Measurements from ENCODE around the gene XRCC4. TPM values are rescaled to one million over a fixed set of nuclear protein-coding genes. Genes with fewer than 3 reads are reported as not detected.

XRCC4 gene
- total RNA-seq, 1 experiment from 2014 or later, result 24.6 TPM

GRCh38 chr5:83222906-83223305 lies 145.6 kb downstream of the XRCC4 start:
- TF ChIP-seq TCF7L2 (IDR thresholded peaks at IDR 0.05; ENCODE audit: borderline replicate concordance, extremely low read depth, insufficient read depth, insufficient read length) (no peak), EZH2phosphoT487 (IDR thresholded peaks at IDR 0.05; ENCODE audit: borderline replicate concordance) (no peak), EZH2 (IDR thresholded peaks at IDR 0.05) (no peak), ZNF274 (IDR thresholded peaks at IDR 0.05; ENCODE audit: low read depth, low read length) (no peak), JUND (IDR thresholded peaks at IDR 0.05) (no peak)
- TF ChIP-seq, protein P1, sequence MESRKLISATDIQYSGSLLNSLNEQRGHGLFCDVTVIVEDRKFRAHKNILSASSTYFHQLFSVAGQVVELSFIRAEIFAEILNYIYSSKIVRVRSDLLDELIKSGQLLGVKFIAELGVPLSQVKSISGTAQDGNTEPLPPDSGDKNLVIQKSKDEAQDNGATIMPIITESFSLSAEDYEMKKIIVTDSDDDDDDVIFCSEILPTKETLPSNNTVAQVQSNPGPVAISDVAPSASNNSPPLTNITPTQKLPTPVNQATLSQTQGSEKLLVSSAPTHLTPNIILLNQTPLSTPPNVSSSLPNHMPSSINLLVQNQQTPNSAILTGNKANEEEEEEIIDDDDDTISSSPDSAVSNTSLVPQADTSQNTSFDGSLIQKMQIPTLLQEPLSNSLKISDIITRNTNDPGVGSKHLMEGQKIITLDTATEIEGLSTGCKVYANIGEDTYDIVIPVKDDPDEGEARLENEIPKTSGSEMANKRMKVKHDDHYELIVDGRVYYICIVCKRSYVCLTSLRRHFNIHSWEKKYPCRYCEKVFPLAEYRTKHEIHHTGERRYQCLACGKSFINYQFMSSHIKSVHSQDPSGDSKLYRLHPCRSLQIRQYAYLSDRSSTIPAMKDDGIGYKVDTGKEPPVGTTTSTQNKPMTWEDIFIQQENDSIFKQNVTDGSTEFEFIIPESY (IDR thresholded peaks at IDR 0.05; ENCODE audit: extremely low read depth, insufficient replicate concordance, low read length), result no peak
- no peak overlapping the region for H3K4me3 ChIP-seq (replicated peaks in 1 of 2; ENCODE audit: low read depth in 1 of 2, low read length in 2 of 2)
- H3K4me2 ChIP-seq (ENCODE audit: low read length), result no peak overlapping the region
- CTCF ChIA-PET, result no interaction called here
- POLR2A ChIA-PET, result no interaction called here
- no peaks in the 10 kb centered on the region for H3K36me3 ChIP-seq (ENCODE audit: control insufficient read depth in 1 of 2, insufficient read depth in 2 of 2, low read length in 2 of 2)
- H3K27ac ChIP-seq (ENCODE audit: low read depth, low read length), result no peak overlapping the region
- H3K9ac ChIP-seq (ENCODE audit: low read length), result no peak overlapping the region
- BruUV-seq (replicated peaks), result no TSS peak
- no peaks in the 10 kb centered on the region; the same call in 1 of the 2 replicates for H4K20me1 ChIP-seq (ENCODE audit: insufficient read depth)
- no peak for DNase-seq (ENCODE audit: low read depth, low spot score)
- no peaks in the 10 kb centered on the region for H3K79me2 ChIP-seq (ENCODE audit: insufficient read depth, low read length)
- H3K27me3 ChIP-seq (ENCODE audit: insufficient read depth, low read length), result no peaks in the 10 kb centered on the region
- RAD21 ChIA-PET (ENCODE audit: low non-redundant PET in 1 of 2, low total read pairs in 2 of 2, uncharacterized antibody in 2 of 2, unreplicated experiment in 2 of 2), result no interaction called here
- intact Hi-C loops (cut with micrococcal nuclease), result no loop called here
- H3K9me2 ChIP-seq (ENCODE audit: insufficient read depth), result no peaks in the 10 kb centered on the region
- ATAC-seq, result no peak
- no peak overlapping the region for H2AFZ ChIP-seq (ENCODE audit: low read depth, low read length, poor library complexity, severe bottlenecking)
- no peaks in the 10 kb centered on the region for H3K9me3 ChIP-seq (ENCODE audit: control insufficient read depth in 1 of 2, insufficient read depth in 1 of 2, low read depth in 1 of 2, low read length in 2 of 2)
- H3K4me1 ChIP-seq (ENCODE audit: control insufficient read depth in 1 of 2, insufficient read depth in 2 of 2, low read length in 2 of 2), result no peaks in the 10 kb centered on the region

GRCh38 chr5:83227611-83228010 lies 150.3 kb downstream of the XRCC4 start:
- H3K9ac ChIP-seq (ENCODE audit: low read length), result no peak overlapping the region
- BruUV-seq (replicated peaks), result no TSS peak
- H3K27ac ChIP-seq (ENCODE audit: low read depth, low read length), result no peak overlapping the region
- ChIA-PET POLR2A (no interaction called here), RAD21 (ENCODE audit: low non-redundant PET in 1 of 2, low total read pairs in 2 of 2, uncharacterized antibody in 2 of 2, unreplicated experiment in 2 of 2) (no interaction called here), CTCF (no interaction called here)
- no peak overlapping the region for H2AFZ ChIP-seq (ENCODE audit: low read depth, low read length, poor library complexity, severe bottlenecking)
- DNase-seq (ENCODE audit: low read depth, low spot score), result no peak
- intact Hi-C loops (cut with micrococcal nuclease), result no loop called here
- no peaks in the 10 kb centered on the region for H4K20me1 ChIP-seq (ENCODE audit: insufficient read depth)
- no peaks in the 10 kb centered on the region for H3K36me3 ChIP-seq (ENCODE audit: control insufficient read depth in 1 of 2, insufficient read depth in 2 of 2, low read length in 2 of 2)
- no peak overlapping the region for H3K4me3 ChIP-seq (replicated peaks in 1 of 2; ENCODE audit: low read depth in 1 of 2, low read length in 2 of 2)
- no peaks in the 10 kb centered on the region for H3K79me2 ChIP-seq (ENCODE audit: insufficient read depth, low read length)
- no peaks in the 10 kb centered on the region for H3K27me3 ChIP-seq (ENCODE audit: insufficient read depth, low read length)
- H3K4me1 ChIP-seq (ENCODE audit: control insufficient read depth in 1 of 2, insufficient read depth in 2 of 2, low read length in 2 of 2), result no peaks in the 10 kb centered on the region
- no peak for ATAC-seq
- no peaks in the 10 kb centered on the region for H3K9me3 ChIP-seq (ENCODE audit: control insufficient read depth in 1 of 2, insufficient read depth in 1 of 2, low read depth in 1 of 2, low read length in 2 of 2)
- no peaks in the 10 kb centered on the region for H3K9me2 ChIP-seq (ENCODE audit: insufficient read depth)
- H3K4me2 ChIP-seq (ENCODE audit: low read length), result no peak overlapping the region
- TF ChIP-seq, protein P2, sequence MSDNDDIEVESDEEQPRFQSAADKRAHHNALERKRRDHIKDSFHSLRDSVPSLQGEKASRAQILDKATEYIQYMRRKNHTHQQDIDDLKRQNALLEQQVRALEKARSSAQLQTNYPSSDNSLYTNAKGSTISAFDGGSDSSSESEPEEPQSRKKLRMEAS (IDR thresholded peaks at IDR 0.05), result no peak
- no peak for TF ChIP-seq ZNF274 (IDR thresholded peaks at IDR 0.05; ENCODE audit: low read depth, low read length)
- TF ChIP-seq JUND (IDR thresholded peaks at IDR 0.05), result no peak
- no peak for TF ChIP-seq SIN3A (IDR thresholded peaks at IDR 0.05; ENCODE audit: low read depth)
- no peak for TF ChIP-seq POLR2AphosphoS5 (IDR thresholded peaks at IDR 0.05; ENCODE audit: low read depth, low read length)
- TF ChIP-seq EGR1 (IDR thresholded peaks at IDR 0.05; ENCODE audit: low read depth), result no peak
- TF ChIP-seq, protein P3, sequence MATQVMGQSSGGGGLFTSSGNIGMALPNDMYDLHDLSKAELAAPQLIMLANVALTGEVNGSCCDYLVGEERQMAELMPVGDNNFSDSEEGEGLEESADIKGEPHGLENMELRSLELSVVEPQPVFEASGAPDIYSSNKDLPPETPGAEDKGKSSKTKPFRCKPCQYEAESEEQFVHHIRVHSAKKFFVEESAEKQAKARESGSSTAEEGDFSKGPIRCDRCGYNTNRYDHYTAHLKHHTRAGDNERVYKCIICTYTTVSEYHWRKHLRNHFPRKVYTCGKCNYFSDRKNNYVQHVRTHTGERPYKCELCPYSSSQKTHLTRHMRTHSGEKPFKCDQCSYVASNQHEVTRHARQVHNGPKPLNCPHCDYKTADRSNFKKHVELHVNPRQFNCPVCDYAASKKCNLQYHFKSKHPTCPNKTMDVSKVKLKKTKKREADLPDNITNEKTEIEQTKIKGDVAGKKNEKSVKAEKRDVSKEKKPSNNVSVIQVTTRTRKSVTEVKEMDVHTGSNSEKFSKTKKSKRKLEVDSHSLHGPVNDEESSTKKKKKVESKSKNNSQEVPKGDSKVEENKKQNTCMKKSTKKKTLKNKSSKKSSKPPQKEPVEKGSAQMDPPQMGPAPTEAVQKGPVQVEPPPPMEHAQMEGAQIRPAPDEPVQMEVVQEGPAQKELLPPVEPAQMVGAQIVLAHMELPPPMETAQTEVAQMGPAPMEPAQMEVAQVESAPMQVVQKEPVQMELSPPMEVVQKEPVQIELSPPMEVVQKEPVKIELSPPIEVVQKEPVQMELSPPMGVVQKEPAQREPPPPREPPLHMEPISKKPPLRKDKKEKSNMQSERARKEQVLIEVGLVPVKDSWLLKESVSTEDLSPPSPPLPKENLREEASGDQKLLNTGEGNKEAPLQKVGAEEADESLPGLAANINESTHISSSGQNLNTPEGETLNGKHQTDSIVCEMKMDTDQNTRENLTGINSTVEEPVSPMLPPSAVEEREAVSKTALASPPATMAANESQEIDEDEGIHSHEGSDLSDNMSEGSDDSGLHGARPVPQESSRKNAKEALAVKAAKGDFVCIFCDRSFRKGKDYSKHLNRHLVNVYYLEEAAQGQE (IDR thresholded peaks at IDR 0.05; ENCODE audit: low read depth), result no peak
- TF ChIP-seq POLR2A (IDR thresholded peaks at IDR 0.05; ENCODE audit: borderline replicate concordance, extremely low read depth, insufficient read depth, insufficient read length), result no peak
- TF ChIP-seq CEBPB (IDR thresholded peaks at IDR 0.05; ENCODE audit: low read depth), result no peak
- no peak for TF ChIP-seq ZFX (IDR thresholded peaks at IDR 0.05)
